ENCODE data around the gene GPR27.

DNA sequence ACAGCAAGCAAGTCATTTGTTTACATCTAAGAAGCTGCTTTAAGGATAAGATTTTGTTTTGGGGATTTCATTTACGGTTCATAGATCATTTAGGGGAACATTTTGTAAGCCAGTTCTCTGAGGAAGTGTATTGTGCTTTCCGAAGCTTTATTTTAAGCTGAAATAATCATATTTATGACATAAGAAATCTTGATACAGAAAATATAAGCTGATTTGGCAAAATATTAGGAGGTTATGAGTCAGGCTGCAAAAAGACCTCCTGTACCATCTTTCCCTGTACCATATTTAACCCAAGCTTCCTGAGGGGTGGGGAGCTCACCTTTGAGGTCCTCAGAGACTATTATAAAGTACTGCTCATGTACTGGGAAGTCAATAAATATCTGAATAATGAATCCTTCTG is 20.3 kb upstream of the GPR27 start:
- TF ChIP-seq, protein P1, sequence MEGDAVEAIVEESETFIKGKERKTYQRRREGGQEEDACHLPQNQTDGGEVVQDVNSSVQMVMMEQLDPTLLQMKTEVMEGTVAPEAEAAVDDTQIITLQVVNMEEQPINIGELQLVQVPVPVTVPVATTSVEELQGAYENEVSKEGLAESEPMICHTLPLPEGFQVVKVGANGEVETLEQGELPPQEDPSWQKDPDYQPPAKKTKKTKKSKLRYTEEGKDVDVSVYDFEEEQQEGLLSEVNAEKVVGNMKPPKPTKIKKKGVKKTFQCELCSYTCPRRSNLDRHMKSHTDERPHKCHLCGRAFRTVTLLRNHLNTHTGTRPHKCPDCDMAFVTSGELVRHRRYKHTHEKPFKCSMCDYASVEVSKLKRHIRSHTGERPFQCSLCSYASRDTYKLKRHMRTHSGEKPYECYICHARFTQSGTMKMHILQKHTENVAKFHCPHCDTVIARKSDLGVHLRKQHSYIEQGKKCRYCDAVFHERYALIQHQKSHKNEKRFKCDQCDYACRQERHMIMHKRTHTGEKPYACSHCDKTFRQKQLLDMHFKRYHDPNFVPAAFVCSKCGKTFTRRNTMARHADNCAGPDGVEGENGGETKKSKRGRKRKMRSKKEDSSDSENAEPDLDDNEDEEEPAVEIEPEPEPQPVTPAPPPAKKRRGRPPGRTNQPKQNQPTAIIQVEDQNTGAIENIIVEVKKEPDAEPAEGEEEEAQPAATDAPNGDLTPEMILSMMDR (IDR thresholded peaks at IDR 0.05; ENCODE audit: insufficient read depth, low read length, poor library complexity, severe bottlenecking): no peak
- TF ChIP-seq EZH2phosphoT487 (conservative IDR thresholded peaks at IDR 0.05; ENCODE audit: low read length): no peak

Measured in SU-DHL-6 (cell line).